ENCODE results near the gene TRIM72.
"Not testable (repeated sequence)": the region's sequence is repeated elsewhere in the genome, so short reads cannot be mapped to it uniquely, and the experiment has no call there.

TRIM72 gene

GRCh38 chr16:31258366-31258765 lies 44.4 kb downstream of the TRIM72 start:
- DNase-seq, result no peak

DNA sequence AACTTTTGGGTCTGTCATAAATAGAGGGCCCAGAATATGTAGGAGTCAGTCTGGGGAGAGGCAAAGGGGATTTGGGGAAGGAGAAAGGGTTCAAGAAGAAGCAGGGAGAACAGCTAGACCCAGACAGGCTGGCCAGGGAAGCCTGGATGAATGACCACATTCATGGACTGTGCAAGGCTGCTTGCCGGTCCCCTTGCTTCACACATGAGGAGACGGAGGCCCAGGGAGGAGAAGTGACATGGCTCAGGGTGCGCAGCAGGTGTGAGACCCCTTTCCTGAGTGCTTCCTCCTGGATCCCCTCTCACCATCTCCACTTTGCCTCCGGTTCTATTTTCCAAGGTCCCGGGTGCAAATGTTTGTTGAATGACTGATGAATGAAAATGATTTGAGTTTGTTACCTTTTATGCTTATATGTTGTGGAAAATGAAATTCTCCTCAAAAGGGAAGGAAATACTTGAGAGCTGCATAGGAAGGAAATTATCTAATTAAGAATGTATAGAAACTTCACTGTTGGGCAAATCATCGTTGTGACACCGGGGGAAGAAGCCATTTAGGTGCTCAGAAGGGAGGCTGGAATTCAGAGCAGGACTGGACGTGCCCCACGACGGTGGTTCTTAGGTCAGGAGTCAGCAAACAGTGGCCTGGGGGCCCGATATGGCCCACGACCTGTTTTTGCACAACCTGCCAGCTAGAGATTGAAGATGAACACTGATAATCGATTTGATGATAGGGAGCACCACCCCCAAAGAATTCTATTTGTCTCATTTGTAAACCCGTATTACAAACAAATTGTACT lies 46.4 kb downstream of the TRIM72 start:
- no peak for DNase-seq

GRCh38 chr16:31262084-31262483 lies 48.2 kb downstream of the TRIM72 start:
- DNase-seq, result no peak

DNA sequence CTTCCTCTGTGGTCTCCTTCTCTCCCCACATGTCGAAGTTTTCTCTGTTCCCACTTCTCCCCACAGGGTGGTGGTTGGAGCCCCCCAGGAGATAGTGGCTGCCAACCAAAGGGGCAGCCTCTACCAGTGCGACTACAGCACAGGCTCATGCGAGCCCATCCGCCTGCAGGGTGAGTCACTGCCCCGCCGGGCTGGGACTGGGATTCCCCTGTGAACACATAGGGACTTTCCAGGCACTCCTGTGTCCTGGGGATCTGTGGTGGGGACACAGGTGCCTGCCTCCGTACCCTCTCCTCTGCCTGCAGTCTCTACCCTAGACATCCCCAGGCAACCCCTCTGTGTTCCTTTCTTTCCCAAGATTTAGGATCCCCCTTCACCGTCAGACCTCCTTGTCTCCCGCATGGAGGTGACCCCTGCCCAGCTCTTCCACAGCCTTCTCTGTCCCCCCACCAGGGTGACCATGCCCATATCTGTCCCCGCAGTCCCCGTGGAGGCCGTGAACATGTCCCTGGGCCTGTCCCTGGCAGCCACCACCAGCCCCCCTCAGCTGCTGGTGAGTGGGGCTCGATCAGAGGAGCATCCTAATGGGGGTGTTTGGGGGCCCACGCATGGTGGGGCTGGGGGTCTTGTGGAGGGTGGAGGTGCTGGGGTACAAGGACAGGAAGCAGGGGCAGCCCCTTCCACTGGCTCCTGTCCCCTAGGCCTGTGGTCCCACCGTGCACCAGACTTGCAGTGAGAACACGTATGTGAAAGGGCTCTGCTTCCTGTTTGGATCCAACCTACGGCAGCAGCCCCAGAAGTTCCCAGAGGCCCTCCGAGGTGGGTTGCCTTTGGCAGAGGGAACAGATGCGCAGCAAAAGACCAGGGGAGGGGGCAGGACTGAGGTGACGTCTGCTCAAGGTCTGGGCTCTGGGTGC lies 51.7 kb downstream of the TRIM72 start:
- DNase-seq, result no peak

- no peak for DNase-seq
Observed at GRCh38 chr16:31267332-31268032, 53.6 kb downstream of the TRIM72 start.

- no peak for DNase-seq
Observed at GRCh38 chr16:31268033-31268365, 54.1 kb downstream of the TRIM72 start.

DNA sequence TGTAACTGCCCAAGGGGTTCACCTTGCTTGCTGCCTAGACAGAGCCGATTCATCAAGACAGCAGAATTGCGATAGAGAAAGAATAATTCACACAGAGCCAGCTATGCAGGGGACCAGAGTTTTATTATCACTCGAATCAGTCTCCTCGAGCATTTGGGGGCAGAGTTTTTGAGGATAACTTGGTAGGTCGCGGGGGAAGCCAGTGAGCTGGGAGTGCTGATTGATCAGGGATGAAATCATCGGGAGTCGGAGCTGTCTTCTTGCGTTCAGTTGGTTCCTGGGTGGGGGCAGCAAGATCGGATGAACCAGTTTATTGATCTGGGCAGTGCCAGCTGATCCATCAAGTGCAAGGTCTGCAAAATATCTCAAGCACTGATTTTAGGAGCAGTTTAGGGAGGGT lies 55.0 kb downstream of the TRIM72 start:
- no peak for DNase-seq

- no peak for DNase-seq
Observed at GRCh38 chr16:31269541-31269940, 55.6 kb downstream of the TRIM72 start.

GRCh38 chr16:31269973-31270372 lies 56.1 kb downstream of the TRIM72 start:
- DNase-seq, result not testable (repeated sequence)

- no peak for DNase-seq
Observed at GRCh38 chr16:31270795-31271194, 56.9 kb downstream of the TRIM72 start.

- no peak for DNase-seq
Observed at GRCh38 chr16:31271621-31272190, 57.8 kb downstream of the TRIM72 start.

DNA sequence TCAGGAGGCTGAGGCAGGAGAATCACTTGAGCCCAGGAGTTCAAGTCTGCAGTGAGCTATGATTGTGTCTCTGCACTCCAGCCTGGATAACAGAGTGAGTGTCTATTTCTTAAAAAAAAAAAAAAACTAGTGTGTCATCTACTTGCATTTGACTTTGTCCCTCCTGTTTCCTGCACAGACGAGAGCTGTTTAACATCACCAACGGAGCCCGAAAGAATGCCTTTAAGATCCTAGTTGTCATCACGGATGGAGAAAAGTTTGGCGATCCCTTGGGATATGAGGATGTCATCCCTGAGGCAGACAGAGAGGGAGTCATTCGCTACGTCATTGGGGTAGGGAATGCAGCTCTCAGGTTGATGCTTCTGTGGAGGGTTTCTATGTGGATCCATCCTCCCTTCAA lies 59.3 kb downstream of the TRIM72 start:
- no peak for DNase-seq

DNA sequence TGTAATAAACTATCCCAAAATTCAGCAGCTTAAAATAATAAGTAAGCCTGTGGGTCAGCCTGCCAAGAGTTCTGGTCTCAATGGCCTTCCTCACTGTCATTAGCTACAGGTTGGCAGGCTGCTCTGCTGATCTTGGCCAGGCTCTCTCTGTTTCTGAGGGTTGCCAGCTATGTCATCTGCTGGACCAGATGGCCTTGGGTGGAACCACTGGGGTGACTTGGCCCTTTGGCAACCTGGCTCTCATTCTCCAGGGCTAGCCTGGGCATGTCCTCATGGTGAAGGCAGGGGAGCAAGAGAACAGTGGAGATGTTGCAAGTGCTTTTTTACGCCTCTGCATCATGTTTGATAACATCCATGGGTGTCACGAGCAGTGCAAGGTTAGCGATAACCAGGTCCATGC lies 59.8 kb downstream of the TRIM72 start:
- DNase-seq, result no peak

GRCh38 chr16:31274831-31275816 lies 61.2 kb downstream of the TRIM72 start:
- no peak for DNase-seq

GRCh38 chr16:31276600-31276999 lies 62.7 kb downstream of the TRIM72 start:
- no peak for DNase-seq

- no peak for DNase-seq
Observed at GRCh38 chr16:31277659-31278260, 63.8 kb downstream of the TRIM72 start.

GRCh38 chr16:31278853-31279252 lies 64.9 kb downstream of the TRIM72 start:
- DNase-seq, result not testable (repeated sequence)

Data from NCI-H146 (cell line).